Ovary (tissue), 9 donors: ENCODE measurements around the gene ATP9A. TPM values are rescaled to one million over a fixed set of nuclear protein-coding genes. Genes with fewer than 3 reads are reported as not detected.

Experiments
- DNase-seq, 5 donors: peaks; one replicate each; pipeline ENCODE4 v3.0.0-alpha.2; 2019 to 2020
- H3K27ac ChIP-seq, 2 donors: fragments of 200-600 bp; one replicate each; pipeline versions ENCODE4 v1.5.1 to v1.8.0; 2019 to 2022
- H3K27me3 ChIP-seq: fragments of 200-600 bp; one replicate; pipeline ENCODE4 v1.8.0; 2022
- H3K36me3 ChIP-seq: fragments of 200-600 bp; sonication (generic); one replicate; pipeline ENCODE4 v1.5.1; 2019
- H3K4me1 ChIP-seq: one replicate; pipeline ENCODE4 v1.8.1; 2013; ENCODE audit warnings: mild to moderate bottlenecking, moderate library complexity; ENCODE audit not compliant: insufficient read depth
- H3K4me3 ChIP-seq: fragments of 200-600 bp; sonication (generic); one replicate; pipeline ENCODE4 v1.5.1; 2017
- H3K9me3 ChIP-seq, 2 donors: fragments of 200-600 bp in 1 of 2; sonication (generic) in 1 of 2; one replicate each; pipeline versions ENCODE4 v1.5.1 to v1.8.1; 2013 to 2019; ENCODE audit warnings: mild to moderate bottlenecking in 1 of 2, moderate library complexity in 1 of 2
- EP300 ChIP-seq: sonication (generic); formaldehyde crosslinking; IDR thresholded peaks from one replicate; pipeline ENCODE4 v1.6.1; 2017; ENCODE audit warnings: antibody characterized with exemption
- POLR2A ChIP-seq: fragments of 450-650 bp; IDR thresholded peaks from one replicate; pipeline ENCODE4 v1.6.1; 2017; ENCODE audit warnings: antibody characterized with exemption, mild to moderate bottlenecking, moderate library complexity
- WGBS, 3 donors: extraction: QIAGEN DNeasy Blood & Tissue Kit in 1 of 3; methylation state at CpG; one replicate each; pipeline versions ENCODE4 v1.1.5 to v1.1.7; 2013 to 2017; 5-methylcytosine and 5-hydroxymethylcytosine counted together
- intact Hi-C, 4 donors: fragments of 100-400 bp; cut with DNase I; formaldehyde crosslinking; loops; one replicate each; pipeline versions ENCODE4 v1.11.0 to v1.15.1; 2022 to 2023
- polyA plus RNA-seq, 2 donors: library from polyadenylated mRNA; stranded (reverse); fragments of 200-250 nt in 1 of 2; fragments of 350-450 nt in 1 of 2; fragmentation: Illumina TruSeq in 1 of 2; extraction: RNeasy Lipid Tissue Mini Kit (QIAGEN cat#74804) in 1 of 2; gene quantifications; one replicate each; pipeline ENCODE4 v1.2.3, GENCODE V29; 2013 to 2014
- total RNA-seq, 7 donors: library from RNA; depleted of rRNA in 2 of 7; stranded (reverse); fragments of >200 nt in 2 of 7; fragmentation: NEBNext Ultra II Directional in 3 of 7; extraction: Animal tissue kit (Norgen Biotek cat#: 25700) in 3 of 7; gene quantifications; one replicate each; pipeline versions ENCODE4 v1.1.0 to v1.2.4, GENCODE V29; 2016 to 2023
- TF ChIP-seq, protein P1 (sequence below), 3 donors: fragments of 450-650 bp in 2 of 3; fragments of 200-600 bp in 1 of 3; IDR thresholded peaks; one replicate each; pipeline versions ENCODE4 v1.5.1 to v1.8.0; 2016 to 2022; ENCODE audit warnings: antibody characterized with exemption in 3 of 3, mild to moderate bottlenecking in 1 of 3
- donor health status: DM: no; HTN: no; CAD: no; lungs with moderate emphysema.
- donor health status: DM: no; HTN: no; CAD: no.
- donor health status: Bipolar disorder and iron deficiency.
- donor health status: DM: yes; HTN: yes; CAD: no.
- donor health status: DM: no; HTN: no; CAD: no.
- donor health status: DM: yes; HTN: yes; CAD: no.

Gene ATP9A
- total and polyA plus RNA-seq, 9 donors, result 12.9 to 44.6 (median 29.2) TPM

DNA sequence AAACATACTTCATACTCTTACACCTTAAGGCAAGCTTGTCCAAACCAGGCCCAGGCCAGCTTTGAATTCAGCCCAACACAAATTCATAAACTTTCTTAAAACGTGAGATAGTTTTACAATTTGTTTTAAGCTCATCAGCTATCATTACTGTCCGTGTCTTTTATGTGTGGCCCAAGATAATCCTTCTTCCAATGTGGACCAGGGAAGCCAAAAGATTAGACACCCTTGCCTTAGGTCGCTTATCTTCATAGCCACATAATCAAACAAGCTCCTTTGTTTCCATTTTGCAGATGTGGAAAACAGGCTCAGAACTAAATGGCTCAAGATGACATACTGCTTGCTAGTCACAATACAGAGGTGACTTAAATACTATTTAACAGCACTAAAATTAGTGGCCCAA, 28.1 kb upstream of the ATP9A start:
- TF ChIP-seq, protein P1, sequence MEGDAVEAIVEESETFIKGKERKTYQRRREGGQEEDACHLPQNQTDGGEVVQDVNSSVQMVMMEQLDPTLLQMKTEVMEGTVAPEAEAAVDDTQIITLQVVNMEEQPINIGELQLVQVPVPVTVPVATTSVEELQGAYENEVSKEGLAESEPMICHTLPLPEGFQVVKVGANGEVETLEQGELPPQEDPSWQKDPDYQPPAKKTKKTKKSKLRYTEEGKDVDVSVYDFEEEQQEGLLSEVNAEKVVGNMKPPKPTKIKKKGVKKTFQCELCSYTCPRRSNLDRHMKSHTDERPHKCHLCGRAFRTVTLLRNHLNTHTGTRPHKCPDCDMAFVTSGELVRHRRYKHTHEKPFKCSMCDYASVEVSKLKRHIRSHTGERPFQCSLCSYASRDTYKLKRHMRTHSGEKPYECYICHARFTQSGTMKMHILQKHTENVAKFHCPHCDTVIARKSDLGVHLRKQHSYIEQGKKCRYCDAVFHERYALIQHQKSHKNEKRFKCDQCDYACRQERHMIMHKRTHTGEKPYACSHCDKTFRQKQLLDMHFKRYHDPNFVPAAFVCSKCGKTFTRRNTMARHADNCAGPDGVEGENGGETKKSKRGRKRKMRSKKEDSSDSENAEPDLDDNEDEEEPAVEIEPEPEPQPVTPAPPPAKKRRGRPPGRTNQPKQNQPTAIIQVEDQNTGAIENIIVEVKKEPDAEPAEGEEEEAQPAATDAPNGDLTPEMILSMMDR (IDR thresholded peaks at IDR 0.05), result no peak
- TF ChIP-seq POLR2A (no peak), EP300 (no peak)
- Histone ChIP-seq H3K36me3 (no peaks in the 10 kb centered on the region), H3K9me3 (no peaks in the 10 kb centered on the region), H3K4me3 (no peak overlapping the region), H3K4me1 (peaks cover 5% of the 10 kb centered on the region), H3K27ac (no peak overlapping the region), H3K27me3 (no peaks in the 10 kb centered on the region)
- 83 to 86% (median 84%) methylated on average over 3 of the region's 3 CpGs for WGBS, 3 donors
- intact Hi-C loops, result no loop called here
- no peak for DNase-seq

DNA sequence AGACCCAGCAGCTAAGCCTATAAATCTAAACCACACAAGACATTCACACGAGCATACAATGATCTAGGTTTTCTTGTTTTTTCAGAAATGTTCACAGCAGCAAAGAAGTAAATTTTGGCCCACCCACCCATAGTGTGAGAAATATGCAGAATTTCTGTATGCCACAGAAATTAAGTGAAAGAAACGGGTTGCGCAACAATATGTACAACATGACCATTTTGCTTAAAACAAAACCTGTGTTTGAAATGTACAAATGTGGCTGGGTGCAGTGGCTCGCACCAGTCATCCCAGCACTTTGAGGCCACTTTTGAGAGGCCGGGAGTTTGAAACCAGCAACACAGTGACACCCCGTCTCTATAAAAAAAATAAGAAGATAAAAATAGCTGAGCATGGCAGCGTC, 24.8 kb upstream of the ATP9A start:
- H3K27me3 ChIP-seq, result no peaks in the 10 kb centered on the region
- intact Hi-C loops, result no loop called here
- no peak for DNase-seq
- TF ChIP-seq, protein P1 (IDR thresholded peaks at IDR 0.05), result no peak
- TF ChIP-seq POLR2A (no peak), EP300 (no peak)
- H3K36me3 ChIP-seq, result no peaks in the 10 kb centered on the region
- no peak overlapping the region for H3K4me3 ChIP-seq
- H3K27ac ChIP-seq, result no peak overlapping the region
- WGBS, 3 donors, result 80 to 90% (median 85%) methylated on average over 7 of the region's 7 CpGs
- H3K9me3 ChIP-seq, result no peaks in the 10 kb centered on the region
- H3K4me1 ChIP-seq, result no peaks in the 10 kb centered on the region

DNA sequence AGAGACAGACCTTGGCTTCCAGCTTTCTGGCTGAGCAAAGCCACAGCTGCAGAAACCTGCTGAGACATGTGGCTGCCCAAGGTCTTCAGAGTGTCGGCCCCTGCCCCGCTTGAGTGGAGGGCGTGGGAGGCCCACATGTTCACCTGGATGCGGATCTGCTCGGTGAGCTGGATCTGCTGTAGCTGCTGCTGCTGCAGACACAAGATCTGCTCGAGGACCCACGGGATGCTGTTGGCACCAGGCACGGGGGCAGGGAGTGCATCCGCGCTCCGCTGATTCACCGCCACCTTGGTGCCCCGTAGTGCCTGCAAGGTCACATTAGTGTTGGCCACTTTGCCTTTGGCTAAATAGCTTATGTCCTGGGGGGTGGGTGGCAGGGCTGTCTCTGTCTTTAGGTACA, 23.4 kb upstream of the ATP9A start:
- no peaks in the 10 kb centered on the region for H3K27me3 ChIP-seq
- H3K36me3 ChIP-seq, result no peaks in the 10 kb centered on the region
- DNase-seq, result no peak
- H3K4me3 ChIP-seq, result no peak overlapping the region
- no peaks in the 10 kb centered on the region for H3K9me3 ChIP-seq
- intact Hi-C loops, result no loop called here
- no peaks in the 10 kb centered on the region for H3K4me1 ChIP-seq
- TF ChIP-seq POLR2A, result no peak
- TF ChIP-seq, protein P1 (IDR thresholded peaks at IDR 0.05), result no peak
- no peak for TF ChIP-seq EP300
- WGBS, 3 donors, result 77 to 92% (median 77%) methylated on average over 13 of the region's 13 CpGs
- H3K27ac ChIP-seq, result no peak overlapping the region

DNA sequence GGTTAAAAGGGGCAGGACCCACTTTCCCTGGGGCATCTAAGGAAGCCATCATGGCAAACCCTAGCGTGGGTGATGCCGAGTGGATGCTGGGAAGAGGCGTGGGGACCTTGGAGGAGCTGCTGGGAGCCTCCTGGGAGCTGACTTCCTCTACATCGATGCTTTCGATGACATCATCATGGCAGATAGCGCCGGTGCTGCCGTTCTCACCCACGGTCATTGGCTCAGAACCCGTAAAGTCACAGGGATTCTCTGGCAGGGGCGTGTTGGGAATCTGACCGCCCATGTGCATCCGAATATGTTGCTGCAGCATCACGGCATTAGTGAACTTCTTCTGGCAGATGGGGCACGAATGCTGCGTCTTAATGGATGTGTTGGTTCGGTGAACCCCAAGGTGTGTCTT, 22.1 kb upstream of the ATP9A start:
- no peaks in the 10 kb centered on the region for H3K4me1 ChIP-seq
- H3K4me3 ChIP-seq, result no peak overlapping the region
- WGBS, 3 donors, result 91 to 95% (median 95%) methylated on average over 17 of the region's 17 CpGs

More for the DNA sequence above, 22.1 kb upstream of the ATP9A start:
- no peak for TF ChIP-seq POLR2A
- TF ChIP-seq, protein P1 (IDR thresholded peaks at IDR 0.05), result no peak
- TF ChIP-seq EP300, result no peak
- Histone ChIP-seq H3K27me3 (no peaks in the 10 kb centered on the region), H3K9me3 (no peaks in the 10 kb centered on the region), H3K36me3 (no peaks in the 10 kb centered on the region), H3K27ac (no peak overlapping the region)
- no peak for DNase-seq
- intact Hi-C loops, result no loop called here
